ENCODE measurements around the gene CDKL4.

DNA sequence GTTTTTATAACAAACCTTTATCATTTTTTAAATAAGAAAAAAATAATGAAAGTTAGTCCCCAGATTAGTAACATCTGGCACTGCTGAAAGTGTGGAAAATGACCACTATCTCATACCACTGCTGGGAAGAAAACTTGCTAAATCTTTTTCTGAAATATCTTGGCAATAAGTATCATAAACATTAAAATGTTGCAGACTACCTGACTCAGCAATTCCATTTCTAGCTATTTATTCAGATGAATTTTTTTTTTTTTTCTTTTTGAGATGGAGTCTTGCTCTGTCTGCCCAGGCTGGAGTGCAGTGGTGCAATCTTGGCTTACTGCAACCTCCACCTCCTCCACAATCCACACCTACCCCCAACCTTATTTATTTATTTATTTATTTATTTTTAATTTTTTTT, 87.7 kb downstream of the CDKL4 start:
- TF ChIP-seq POLR2AphosphoS2 (conservative IDR thresholded peaks at IDR 0.05; ENCODE audit: low read length) (no peak), EP300 (IDR thresholded peaks at IDR 0.05) (no peak), CBX8 (IDR thresholded peaks at IDR 0.05) (no peak), RFX5 (IDR thresholded peaks at IDR 0.05) (no peak), PHF8 (IDR thresholded peaks at IDR 0.05; ENCODE audit: borderline replicate concordance, low read depth) (no peak), RCOR1 (IDR thresholded peaks at IDR 0.05; ENCODE audit: low read depth, low read length) (no peak)
- TF ChIP-seq, protein P1, sequence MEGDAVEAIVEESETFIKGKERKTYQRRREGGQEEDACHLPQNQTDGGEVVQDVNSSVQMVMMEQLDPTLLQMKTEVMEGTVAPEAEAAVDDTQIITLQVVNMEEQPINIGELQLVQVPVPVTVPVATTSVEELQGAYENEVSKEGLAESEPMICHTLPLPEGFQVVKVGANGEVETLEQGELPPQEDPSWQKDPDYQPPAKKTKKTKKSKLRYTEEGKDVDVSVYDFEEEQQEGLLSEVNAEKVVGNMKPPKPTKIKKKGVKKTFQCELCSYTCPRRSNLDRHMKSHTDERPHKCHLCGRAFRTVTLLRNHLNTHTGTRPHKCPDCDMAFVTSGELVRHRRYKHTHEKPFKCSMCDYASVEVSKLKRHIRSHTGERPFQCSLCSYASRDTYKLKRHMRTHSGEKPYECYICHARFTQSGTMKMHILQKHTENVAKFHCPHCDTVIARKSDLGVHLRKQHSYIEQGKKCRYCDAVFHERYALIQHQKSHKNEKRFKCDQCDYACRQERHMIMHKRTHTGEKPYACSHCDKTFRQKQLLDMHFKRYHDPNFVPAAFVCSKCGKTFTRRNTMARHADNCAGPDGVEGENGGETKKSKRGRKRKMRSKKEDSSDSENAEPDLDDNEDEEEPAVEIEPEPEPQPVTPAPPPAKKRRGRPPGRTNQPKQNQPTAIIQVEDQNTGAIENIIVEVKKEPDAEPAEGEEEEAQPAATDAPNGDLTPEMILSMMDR (IDR thresholded peaks at IDR 0.05), result no peak

Data from A549 (cell line).